Astrocyte (in vitro differentiated cells and primary cell): ENCODE results near the gene FANCD2. TPM values are rescaled to one million over a fixed set of nuclear protein-coding genes. Genes with fewer than 3 reads are reported as not detected.

Experiments
- DNase-seq: peaks from one replicate; pipeline ENCODE4 v3.0.0-alpha.2; 2010; ENCODE audit warnings: low read depth
- FAIRE-seq: peaks from 2 replicates; lab custom pipeline; 2011; peaks lifted over from hg19 to GRCh38; lab: Jason Lieb, UNC
- H2AFZ ChIP-seq: 2 replicates; pipeline ENCODE4 v1.6.0; 2012; ENCODE audit warnings: low read depth, low read length, inconsistent platforms
- H3K27ac ChIP-seq: 2 replicates; pipeline ENCODE4 v1.5.1; 2011; ENCODE audit warnings: low read depth, low read length, inconsistent platforms
- H3K27me3 ChIP-seq: 2 replicates; pipeline ENCODE4 v1.6.0; 2011; ENCODE audit warnings: low read length, inconsistent platforms; ENCODE audit not compliant: insufficient read depth
- H3K36me3 ChIP-seq: 2 replicates; pipeline ENCODE4 v1.5.1; 2011; ENCODE audit warnings: low read length, inconsistent platforms; ENCODE audit not compliant: insufficient read depth
- H3K4me1 ChIP-seq: 2 replicates; pipeline ENCODE4 v1.5.1; 2011; ENCODE audit warnings: low read length, inconsistent platforms; ENCODE audit not compliant: insufficient read depth
- H3K4me2 ChIP-seq: 2 replicates; pipeline ENCODE4 v1.6.0; 2012; ENCODE audit warnings: low read length, inconsistent platforms
- H3K4me3 ChIP-seq: 2 replicates; pipeline ENCODE4 v1.5.1; 2011; ENCODE audit warnings: low read depth, mild to moderate bottlenecking, low read length, inconsistent platforms; ENCODE audit not compliant: insufficient read depth
- H3K79me2 ChIP-seq: 2 replicates; pipeline ENCODE4 v1.6.0; 2012; ENCODE audit warnings: mild to moderate bottlenecking, low read length, inconsistent platforms; ENCODE audit not compliant: insufficient read depth
- H3K9ac ChIP-seq: 2 replicates; pipeline ENCODE4 v1.6.0; 2012; ENCODE audit warnings: mild to moderate bottlenecking, low read length, inconsistent platforms
- H3K9me3 ChIP-seq: 2 replicates; pipeline ENCODE4 v1.5.1; 2012; ENCODE audit warnings: low read depth, mild to moderate bottlenecking, low read length, inconsistent platforms; ENCODE audit not compliant: insufficient read depth
- H4K20me1 ChIP-seq: 2 replicates; pipeline ENCODE4 v1.6.0; 2012; ENCODE audit warnings: low read length, inconsistent platforms; ENCODE audit not compliant: insufficient read depth
- H3K27ac Mint-ChIP-seq: one replicate; pipeline ENCODE4 v1.8.0; 2021; ENCODE audit warnings: mild to moderate bottlenecking, mixed read lengths; ENCODE audit not compliant: unreplicated experiment
- H3K27me3 Mint-ChIP-seq: one replicate; pipeline ENCODE4 v1.8.0; 2021; ENCODE audit warnings: low read depth, mixed read lengths; ENCODE audit not compliant: unreplicated experiment
- H3K36me3 Mint-ChIP-seq: one replicate; pipeline ENCODE4 v1.8.0; 2021; ENCODE audit warnings: low read depth, mixed read lengths; ENCODE audit not compliant: unreplicated experiment
- H3K4me1 Mint-ChIP-seq: one replicate; pipeline ENCODE4 v1.8.0; 2021; ENCODE audit warnings: low read depth, mixed read lengths; ENCODE audit not compliant: unreplicated experiment
- H3K4me3 Mint-ChIP-seq: one replicate; pipeline ENCODE4 v1.8.0; 2021; ENCODE audit warnings: mild to moderate bottlenecking, moderate library complexity, mixed read lengths; ENCODE audit not compliant: unreplicated experiment
- H3K9me3 Mint-ChIP-seq: one replicate; pipeline ENCODE4 v1.8.0; 2021; ENCODE audit warnings: mild to moderate bottlenecking, mixed read lengths; ENCODE audit not compliant: unreplicated experiment
- CTCF ChIP-seq: IDR thresholded peaks from 2 replicates; pipeline ENCODE4 v1.5.1; 2011; ENCODE audit warnings: low read depth, mild to moderate bottlenecking, inconsistent platforms, low read length, moderate library complexity; ENCODE audit not compliant: insufficient read depth
- EZH2 ChIP-seq: IDR thresholded peaks from 2 replicates; pipeline ENCODE4 v1.6.1; 2012; ENCODE audit warnings: mild to moderate bottlenecking, low read length, inconsistent platforms; ENCODE audit not compliant: insufficient read depth
- total RNA-seq: library from RNA; stranded (reverse); gene quantifications from 2 replicates; pipeline ENCODE4 v1.2.1, GENCODE V29; 2021

Gene FANCD2
- total RNA-seq, 1 donor from 2014 or later = 3.7 TPM

DNA sequence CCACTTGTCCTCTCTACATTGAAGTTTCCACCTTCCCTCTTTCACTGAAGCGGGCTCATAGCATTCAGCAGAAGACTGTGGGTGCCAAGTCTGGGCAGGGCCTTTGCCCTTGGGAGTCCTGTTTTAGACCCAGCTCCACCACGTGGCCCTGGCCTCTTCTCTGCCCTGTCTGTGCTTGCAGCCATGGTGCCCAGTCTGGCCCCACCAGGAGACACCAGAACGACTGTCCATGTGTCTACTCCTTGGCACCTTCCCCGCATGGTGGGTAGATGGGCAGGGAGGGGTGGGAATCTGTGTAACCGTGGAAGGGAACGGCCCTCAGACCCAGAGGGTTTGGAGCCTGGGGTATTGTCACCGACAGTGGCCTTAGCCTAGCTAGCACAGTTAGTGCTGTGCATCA, 21.7 kb upstream of the FANCD2 start:
- no peaks in the 10 kb centered on the region for H4K20me1 ChIP-seq
- no peaks in the 10 kb centered on the region for H3K27me3 ChIP-seq
- no peak overlapping the region for H3K4me3 ChIP-seq
- H3K27ac ChIP-seq = no peak overlapping the region
- no peaks in the 10 kb centered on the region for H3K9me3 ChIP-seq
- peaks cover 3% of the 10 kb centered on the region for H3K36me3 ChIP-seq
- no peaks in the 10 kb centered on the region for H3K79me2 ChIP-seq
- Mint-ChIP-seq H3K4me3 (no peak overlapping the region), H3K4me1 (peaks cover 4% of the 10 kb centered on the region), H3K27ac (no peak overlapping the region), H3K36me3 (peaks cover 6% of the 10 kb centered on the region), H3K27me3 (peaks cover 9% of the 10 kb centered on the region), H3K9me3 (no peaks in the 10 kb centered on the region)
- no peak overlapping the region for H2AFZ ChIP-seq
- FAIRE-seq (no peak), DNase-seq (no peak)
- H3K4me2 ChIP-seq = no peak overlapping the region
- H3K9ac ChIP-seq = no peak overlapping the region
- H3K4me1 ChIP-seq = peaks cover 9% of the 10 kb centered on the region
- TF ChIP-seq CTCF = no peak
- no peak for TF ChIP-seq EZH2

DNA sequence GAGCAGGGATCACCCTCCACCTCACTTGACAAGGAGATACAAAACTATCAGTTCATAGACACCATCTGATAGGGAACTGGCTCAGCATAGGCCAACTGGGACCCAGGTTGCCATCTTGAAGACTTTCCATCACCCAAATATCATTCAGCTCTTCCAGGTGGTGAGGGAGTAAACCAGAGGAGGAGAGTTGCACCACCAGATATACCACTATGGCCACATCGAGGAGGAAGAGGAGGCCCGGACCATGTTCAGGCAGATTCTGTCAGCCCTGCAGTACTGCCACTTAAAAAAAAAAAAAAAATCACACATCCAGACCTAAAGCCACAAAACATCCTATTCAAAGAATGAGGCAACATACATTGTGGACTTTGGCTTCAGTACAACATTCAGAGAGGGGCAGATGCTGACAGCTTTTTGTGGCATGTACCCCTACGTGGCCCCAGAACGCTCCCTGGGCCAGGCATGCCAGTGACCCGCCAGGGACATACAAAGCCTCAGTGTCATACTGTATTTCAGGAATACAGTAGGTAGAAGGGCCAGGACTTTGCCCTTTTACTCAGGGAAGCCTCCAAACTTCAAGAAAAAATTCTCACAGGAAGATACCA, 21.2 kb upstream of the FANCD2 start:
- H3K27me3 Mint-ChIP-seq = peaks cover 9% of the 10 kb centered on the region
- DNase-seq (no peak), FAIRE-seq (no peak)
- no peak for TF ChIP-seq CTCF
- no peak for TF ChIP-seq EZH2
- Histone ChIP-seq H3K27ac (no peak overlapping the region), H4K20me1 (no peaks in the 10 kb centered on the region), H3K9me3 (no peaks in the 10 kb centered on the region), H3K9ac (no peak overlapping the region), H2AFZ (no peak overlapping the region), H3K27me3 (no peaks in the 10 kb centered on the region), H3K4me1 (peaks cover 9% of the 10 kb centered on the region), H3K79me2 (no peaks in the 10 kb centered on the region), H3K4me2 (no peak overlapping the region), H3K36me3 (peaks cover 3% of the 10 kb centered on the region), H3K4me3 (no peak overlapping the region)
- no peak overlapping the region for H3K4me3 Mint-ChIP-seq
- no peaks in the 10 kb centered on the region for H3K9me3 Mint-ChIP-seq
- peaks cover 6% of the 10 kb centered on the region for H3K36me3 Mint-ChIP-seq
- H3K27ac Mint-ChIP-seq = no peak overlapping the region
- peaks cover 4% of the 10 kb centered on the region for H3K4me1 Mint-ChIP-seq

GRCh38 chr3:10006048-10006761, 20.0 kb upstream of the FANCD2 start:
- no peak overlapping the region for H3K4me2 ChIP-seq
- H3K36me3 Mint-ChIP-seq = peaks cover 6% of the 10 kb centered on the region
- FAIRE-seq (no peak), DNase-seq (no peak)
- no peak overlapping the region for H3K27ac Mint-ChIP-seq
- peaks cover 3% of the 10 kb centered on the region for H3K36me3 ChIP-seq
- no peaks in the 10 kb centered on the region for H3K9me3 ChIP-seq
- H3K9ac ChIP-seq = no peak overlapping the region
- H3K27me3 Mint-ChIP-seq = peaks cover 11% of the 10 kb centered on the region
- no peaks in the 10 kb centered on the region for H3K9me3 Mint-ChIP-seq
- H3K4me3 Mint-ChIP-seq = no peak overlapping the region
- peaks cover 16% of the 10 kb centered on the region for H3K4me1 ChIP-seq
- no peaks in the 10 kb centered on the region for H3K27me3 ChIP-seq
- peaks cover 8% of the 10 kb centered on the region for H3K4me1 Mint-ChIP-seq
- H3K4me3 ChIP-seq = no peak overlapping the region
- H4K20me1 ChIP-seq = no peaks in the 10 kb centered on the region
- TF ChIP-seq EZH2 = no peak
- TF ChIP-seq CTCF = no peak
- H3K79me2 ChIP-seq = no peaks in the 10 kb centered on the region
- no peak overlapping the region for H3K27ac ChIP-seq
- no peak overlapping the region for H2AFZ ChIP-seq
